ENCODE data around the gene ACOXL.
"Not testable (repeated sequence)": the region's sequence is repeated elsewhere in the genome, so short reads cannot be mapped to it uniquely, and the experiment has no call there.

Gene ACOXL

DNA sequence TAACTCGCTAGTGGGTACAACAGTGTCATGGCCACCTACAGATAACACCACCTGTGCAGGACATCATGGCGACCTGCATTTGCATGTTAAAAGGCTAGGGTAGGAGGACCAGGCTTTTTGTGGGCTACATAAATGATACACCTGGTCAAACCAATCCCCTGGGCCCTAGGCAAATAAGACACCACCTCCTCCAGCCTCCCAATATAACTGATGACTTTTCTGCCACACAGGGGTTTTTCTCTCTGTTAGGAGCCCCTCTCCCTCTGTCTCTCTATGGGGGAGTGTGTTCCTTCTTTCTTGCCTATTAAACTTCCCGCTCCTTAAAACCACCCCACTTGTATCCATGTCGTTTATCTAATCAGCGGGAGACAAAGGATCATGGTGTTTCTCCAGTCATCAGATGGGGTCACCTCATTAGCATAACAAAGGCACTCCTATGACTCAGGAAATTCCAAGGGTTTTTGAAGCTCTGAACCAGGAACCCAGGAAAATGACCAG lies 43.7 kb upstream of the ACOXL start:
- Histone ChIP-seq H3F3A (ENCODE audit: insufficient read depth) (no peaks in the 10 kb centered on the region), H3K27ac (ENCODE audit: low read depth, low read length) (no peak overlapping the region), H3K9ac (ENCODE audit: low read length) (no peak overlapping the region), H3K9me3 (ENCODE audit: insufficient read depth, low read length) (no peaks in the 10 kb centered on the region), H3K4me2 (ENCODE audit: low read depth, low read length, poor library complexity, severe bottlenecking) (no peak overlapping the region), H3K36me3 (ENCODE audit: low read length) (no peaks in the 10 kb centered on the region), H3K9me2 (replicated peaks; ENCODE audit: insufficient read depth, low read length) (no peaks in the 10 kb centered on the region), H3K79me2 (ENCODE audit: insufficient read depth, low read length) (no peaks in the 10 kb centered on the region), H4K20me1 (ENCODE audit: low read depth, low read length) (no peaks in the 10 kb centered on the region), H3K4me3 (ENCODE audit: insufficient read depth, low read length, poor library complexity, severe bottlenecking) (no peak overlapping the region), H3K27me3 (ENCODE audit: low read length) (peaks cover 2% of the 10 kb centered on the region; the same call in 1 of the 2 replicates), H2AFZ (ENCODE audit: low read depth, low read length, severe bottlenecking) (no peak overlapping the region)
- TF ChIP-seq EZH2phosphoT487 (conservative IDR thresholded peaks at IDR 0.05; ENCODE audit: low read length): no peak
- TF ChIP-seq, protein P1, sequence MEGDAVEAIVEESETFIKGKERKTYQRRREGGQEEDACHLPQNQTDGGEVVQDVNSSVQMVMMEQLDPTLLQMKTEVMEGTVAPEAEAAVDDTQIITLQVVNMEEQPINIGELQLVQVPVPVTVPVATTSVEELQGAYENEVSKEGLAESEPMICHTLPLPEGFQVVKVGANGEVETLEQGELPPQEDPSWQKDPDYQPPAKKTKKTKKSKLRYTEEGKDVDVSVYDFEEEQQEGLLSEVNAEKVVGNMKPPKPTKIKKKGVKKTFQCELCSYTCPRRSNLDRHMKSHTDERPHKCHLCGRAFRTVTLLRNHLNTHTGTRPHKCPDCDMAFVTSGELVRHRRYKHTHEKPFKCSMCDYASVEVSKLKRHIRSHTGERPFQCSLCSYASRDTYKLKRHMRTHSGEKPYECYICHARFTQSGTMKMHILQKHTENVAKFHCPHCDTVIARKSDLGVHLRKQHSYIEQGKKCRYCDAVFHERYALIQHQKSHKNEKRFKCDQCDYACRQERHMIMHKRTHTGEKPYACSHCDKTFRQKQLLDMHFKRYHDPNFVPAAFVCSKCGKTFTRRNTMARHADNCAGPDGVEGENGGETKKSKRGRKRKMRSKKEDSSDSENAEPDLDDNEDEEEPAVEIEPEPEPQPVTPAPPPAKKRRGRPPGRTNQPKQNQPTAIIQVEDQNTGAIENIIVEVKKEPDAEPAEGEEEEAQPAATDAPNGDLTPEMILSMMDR (IDR thresholded peaks at IDR 0.05; ENCODE audit: insufficient read depth, low read length, poor library complexity, severe bottlenecking): no peak

DNA sequence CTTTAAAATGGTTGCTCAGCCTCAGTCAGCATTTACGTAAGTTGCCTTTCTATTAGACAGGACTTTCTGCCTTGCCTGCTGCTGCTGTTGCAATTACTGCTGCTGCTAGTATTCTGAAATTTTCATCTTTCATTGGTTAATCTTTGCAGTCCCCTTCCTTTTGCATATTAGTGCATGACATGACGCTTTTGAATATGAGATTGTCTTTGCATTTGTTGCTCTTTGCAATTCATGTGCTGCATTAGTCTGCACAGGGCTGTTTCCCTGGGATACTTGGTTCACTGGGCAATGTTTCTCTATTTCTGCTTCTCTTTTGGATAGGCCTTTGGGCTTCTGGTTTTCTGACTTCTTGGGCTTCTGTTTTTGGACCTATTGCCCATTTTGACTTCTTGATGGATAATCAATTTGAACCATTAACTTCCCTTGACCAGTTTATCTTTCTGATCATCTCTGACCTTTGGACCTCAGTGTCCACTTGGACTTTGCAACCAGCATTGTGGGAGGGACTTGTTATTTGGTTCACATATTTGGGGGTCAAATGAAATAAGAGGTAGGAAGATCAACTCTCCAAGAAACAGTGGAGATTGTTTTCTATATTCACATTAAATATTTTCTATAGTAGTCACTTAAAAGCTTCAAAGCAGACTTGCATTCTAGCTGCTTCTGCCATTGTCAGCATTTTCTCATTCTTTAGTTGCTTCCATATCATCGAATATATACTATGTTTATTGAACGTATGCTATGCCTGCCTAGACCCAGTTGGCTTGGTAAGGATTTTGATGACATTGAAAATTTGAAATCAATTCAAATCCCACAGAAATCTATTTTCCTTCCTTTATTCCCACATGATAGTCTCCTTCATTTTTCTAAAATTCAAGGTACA lies 42.0 kb upstream of the ACOXL start:
- H4K20me1 ChIP-seq (ENCODE audit: low read depth, low read length): no peaks in the 10 kb centered on the region
- H3K4me2 ChIP-seq (ENCODE audit: low read depth, low read length, poor library complexity, severe bottlenecking): no peak overlapping the region
- H3K4me3 ChIP-seq (ENCODE audit: insufficient read depth, low read length, poor library complexity, severe bottlenecking): no peak overlapping the region
- H3K27ac ChIP-seq (ENCODE audit: low read depth, low read length): no peak overlapping the region
- H3K79me2 ChIP-seq (ENCODE audit: insufficient read depth, low read length): no peaks in the 10 kb centered on the region
- TF ChIP-seq, protein P1 (IDR thresholded peaks at IDR 0.05; ENCODE audit: insufficient read depth, low read length, poor library complexity, severe bottlenecking): no peak
- no peak for TF ChIP-seq EZH2phosphoT487 (conservative IDR thresholded peaks at IDR 0.05; ENCODE audit: low read length)
- no peaks in the 10 kb centered on the region for H3K9me2 ChIP-seq (replicated peaks; ENCODE audit: insufficient read depth, low read length)
- peaks cover 2% of the 10 kb centered on the region; the same call in 1 of the 2 replicates for H3K27me3 ChIP-seq (ENCODE audit: low read length)
- H3K9ac ChIP-seq (ENCODE audit: low read length): no peak overlapping the region
- no peak overlapping the region for H2AFZ ChIP-seq (ENCODE audit: low read depth, low read length, severe bottlenecking)
- no peaks in the 10 kb centered on the region for H3F3A ChIP-seq (ENCODE audit: insufficient read depth)
- no peaks in the 10 kb centered on the region for H3K36me3 ChIP-seq (ENCODE audit: low read length)
- no peaks in the 10 kb centered on the region for H3K9me3 ChIP-seq (ENCODE audit: insufficient read depth, low read length)

DNA sequence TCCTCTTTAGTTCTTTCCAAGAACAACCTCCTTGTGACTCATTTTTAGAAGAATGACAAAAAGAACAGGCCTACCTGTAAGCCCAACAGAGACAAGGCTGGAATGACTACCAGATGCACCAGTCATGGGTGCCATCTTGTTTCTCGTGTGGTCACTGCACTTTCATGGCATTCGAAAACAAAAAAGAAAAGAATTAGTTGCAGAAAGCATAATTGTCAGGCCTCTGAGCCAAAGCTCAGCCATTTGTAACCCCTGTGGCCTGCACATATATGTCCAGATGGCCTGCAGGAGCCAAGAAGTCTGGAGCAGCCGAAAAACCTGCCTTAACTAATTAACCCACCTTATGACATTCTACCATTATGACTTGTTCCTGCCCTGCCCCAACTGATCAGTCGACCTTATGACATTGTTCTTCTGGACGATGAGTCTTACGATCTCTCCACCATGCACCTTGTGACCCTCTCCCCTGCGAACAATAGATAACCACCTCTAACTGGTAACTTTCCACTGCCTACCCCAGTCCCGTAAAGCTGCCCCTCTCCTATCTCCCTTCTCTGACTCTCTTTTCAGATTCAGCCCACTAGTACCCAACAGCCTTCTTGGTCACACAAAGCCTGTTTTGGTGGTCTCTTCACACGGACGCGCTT lies 40.6 kb upstream of the ACOXL start:
- peaks cover 2% of the 10 kb centered on the region; the same call in 1 of the 2 replicates for H3K27me3 ChIP-seq (ENCODE audit: low read length)
- H3K27ac ChIP-seq (ENCODE audit: low read depth, low read length): no peak overlapping the region
- no peaks in the 10 kb centered on the region for H3K36me3 ChIP-seq (ENCODE audit: low read length)
- no peaks in the 10 kb centered on the region for H4K20me1 ChIP-seq (ENCODE audit: low read depth, low read length)
- H3K9me3 ChIP-seq (ENCODE audit: insufficient read depth, low read length): no peaks in the 10 kb centered on the region
- no peaks in the 10 kb centered on the region for H3K9me2 ChIP-seq (replicated peaks; ENCODE audit: insufficient read depth, low read length)
- no peak overlapping the region for H2AFZ ChIP-seq (ENCODE audit: low read depth, low read length, severe bottlenecking)
- H3K9ac ChIP-seq (ENCODE audit: low read length): no peak overlapping the region
- no peaks in the 10 kb centered on the region for H3F3A ChIP-seq (ENCODE audit: insufficient read depth)
- TF ChIP-seq, protein P1 (IDR thresholded peaks at IDR 0.05; ENCODE audit: insufficient read depth, low read length, poor library complexity, severe bottlenecking): no peak
- no peak for TF ChIP-seq EZH2phosphoT487 (conservative IDR thresholded peaks at IDR 0.05; ENCODE audit: low read length)
- no peaks in the 10 kb centered on the region for H3K79me2 ChIP-seq (ENCODE audit: insufficient read depth, low read length)
- no peak overlapping the region for H3K4me2 ChIP-seq (ENCODE audit: low read depth, low read length, poor library complexity, severe bottlenecking)
- H3K4me3 ChIP-seq (ENCODE audit: insufficient read depth, low read length, poor library complexity, severe bottlenecking): no peak overlapping the region

DNA sequence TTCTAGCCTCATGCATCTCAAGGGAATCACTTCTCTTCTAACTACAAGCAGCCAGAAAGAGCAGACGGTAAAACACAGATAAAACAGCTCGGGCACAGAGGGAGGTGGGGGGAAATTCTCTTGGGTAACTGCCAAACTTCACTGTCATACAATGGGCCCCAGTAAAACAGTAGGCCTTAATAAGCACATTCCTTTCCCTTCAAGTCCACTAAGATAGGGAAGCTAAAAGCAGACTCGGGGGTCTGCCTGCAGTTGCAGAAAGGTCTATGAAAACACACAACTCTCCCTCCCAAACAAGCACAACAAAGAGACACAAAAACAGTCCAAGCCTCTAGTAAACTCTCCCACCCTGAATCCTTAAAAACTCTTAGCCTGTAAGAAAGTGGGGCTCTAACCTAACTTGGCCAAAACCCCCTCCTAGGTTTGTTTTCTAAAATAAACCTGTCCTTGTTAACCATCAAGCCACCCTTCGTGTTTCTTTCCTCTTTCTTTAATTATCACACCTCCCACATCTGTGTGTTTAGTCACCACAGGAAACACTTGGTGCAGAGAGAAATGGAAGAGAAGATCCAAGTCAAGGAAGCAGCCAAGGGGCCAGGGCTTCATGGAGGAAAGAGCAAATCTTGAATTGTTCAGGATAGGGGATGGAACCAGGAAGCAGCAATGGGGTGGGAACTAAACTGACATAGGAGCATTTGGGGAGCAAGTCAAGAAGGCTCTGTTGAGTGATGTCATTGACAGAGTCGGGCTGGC lies 37.1 kb upstream of the ACOXL start:
- not testable (repeated sequence) for H3K9me3 ChIP-seq (ENCODE audit: insufficient read depth, low read length); H3F3A ChIP-seq (ENCODE audit: insufficient read depth); H3K4me2 ChIP-seq (ENCODE audit: low read depth, low read length, poor library complexity, severe bottlenecking); H3K27ac ChIP-seq (ENCODE audit: low read depth, low read length); H3K79me2 ChIP-seq (ENCODE audit: insufficient read depth, low read length); H2AFZ ChIP-seq (ENCODE audit: low read depth, low read length, severe bottlenecking); H4K20me1 ChIP-seq (ENCODE audit: low read depth, low read length); H3K9ac ChIP-seq (ENCODE audit: low read length); H3K4me3 ChIP-seq (ENCODE audit: insufficient read depth, low read length, poor library complexity, severe bottlenecking); H3K9me2 ChIP-seq (replicated peaks; ENCODE audit: insufficient read depth, low read length); H3K36me3 ChIP-seq (ENCODE audit: low read length); H3K27me3 ChIP-seq (ENCODE audit: low read length)

DNA sequence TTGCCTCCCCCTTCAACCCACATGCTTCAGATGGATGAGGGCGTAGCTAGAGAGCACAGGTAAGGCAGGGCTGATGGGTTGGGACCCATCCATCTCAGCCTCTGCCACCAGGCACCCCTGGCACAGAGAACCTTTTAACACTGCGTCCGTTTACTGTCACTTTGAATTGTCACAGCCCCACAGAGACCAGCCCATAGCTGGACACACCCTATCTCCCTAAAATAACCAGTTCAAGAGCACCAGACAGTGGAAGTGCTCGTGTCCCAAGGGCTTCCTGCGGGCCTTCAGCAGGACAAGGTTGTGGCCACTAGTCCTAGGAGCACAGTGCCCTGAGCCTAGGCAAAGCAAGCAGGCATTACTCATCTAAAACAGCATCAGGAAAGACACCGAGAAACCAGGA lies 34.1 kb upstream of the ACOXL start:
- not testable (repeated sequence) for H3K27ac ChIP-seq (ENCODE audit: low read depth, low read length); H3K79me2 ChIP-seq (ENCODE audit: insufficient read depth, low read length); H3K9me2 ChIP-seq (replicated peaks; ENCODE audit: insufficient read depth, low read length); H3K9me3 ChIP-seq (ENCODE audit: insufficient read depth, low read length); H4K20me1 ChIP-seq (ENCODE audit: low read depth, low read length); H3K4me2 ChIP-seq (ENCODE audit: low read depth, low read length, poor library complexity, severe bottlenecking); H3K9ac ChIP-seq (ENCODE audit: low read length); H2AFZ ChIP-seq (ENCODE audit: low read depth, low read length, severe bottlenecking); H3K27me3 ChIP-seq (ENCODE audit: low read length); H3F3A ChIP-seq (ENCODE audit: insufficient read depth); H3K36me3 ChIP-seq (ENCODE audit: low read length); H3K4me3 ChIP-seq (ENCODE audit: insufficient read depth, low read length, poor library complexity, severe bottlenecking)
